ENCODE data around the gene RPS6KB2.

- TF ChIP-seq CTCF (IDR thresholded peaks at IDR 0.05) (no peak), POLR2AphosphoS5 (IDR thresholded peaks at IDR 0.05) (no peak), POLR2A (IDR thresholded peaks at IDR 0.05; ENCODE audit: low read depth) (no peak)
These were observed 34.9 kb downstream of the RPS6KB2 start for GRCh38 chr11:67463186-67463585.
